NT2/D1 (cell line): ENCODE results near the gene TTBK2.

Experiments
- DNase-seq: peaks from one replicate; pipeline ENCODE4 v3.0.0-alpha.2; 2011; ENCODE audit warnings: low read depth, low spot score
- H3K27me3 ChIP-seq: 2 replicates; pipeline ENCODE4 v1.6.0; 2011; ENCODE audit warnings: mild to moderate bottlenecking; ENCODE audit not compliant: insufficient read length, insufficient read depth
- H3K36me3 ChIP-seq: 2 replicates; pipeline ENCODE4 v1.6.1; 2011; ENCODE audit warnings: mild to moderate bottlenecking, low read length, mixed read lengths; ENCODE audit not compliant: insufficient read depth, insufficient read length
- H3K4me1 ChIP-seq: 2 replicates; pipeline ENCODE4 v1.5.1; 2011; ENCODE audit not compliant: insufficient read depth, insufficient read length
- H3K4me3 ChIP-seq: 2 replicates; pipeline ENCODE4 v1.5.1; 2011; ENCODE audit warnings: low read depth; ENCODE audit not compliant: insufficient read length
- H3K9ac ChIP-seq: 2 replicates; pipeline ENCODE4 v1.6.0; 2011; ENCODE audit warnings: low read depth; ENCODE audit not compliant: insufficient read length
- H3K9me3 ChIP-seq: 2 replicates; pipeline ENCODE4 v1.5.1; 2011; ENCODE audit warnings: mild to moderate bottlenecking, low read length; ENCODE audit not compliant: insufficient read depth
- SUZ12 ChIP-seq: IDR thresholded peaks from 2 replicates; pipeline ENCODE4 v1.6.1; 2011; ENCODE audit not compliant: insufficient read length, insufficient read depth; ENCODE audit errors: extremely low read depth
- YY1 ChIP-seq: IDR thresholded peaks from 2 replicates; pipeline ENCODE4 v1.6.1; 2011; ENCODE audit not compliant: insufficient read length, insufficient read depth
- ZNF274 ChIP-seq: IDR thresholded peaks from 2 replicates; pipeline ENCODE4 v1.6.1; 2011; ENCODE audit warnings: mild to moderate bottlenecking, low read depth, low read length

TTBK2 gene

GRCh38 chr15:42731461-42731860 lies 189.1 kb downstream of the TTBK2 start:
- Histone ChIP-seq H3K4me3 (no peak overlapping the region), H3K9me3 (no peaks in the 10 kb centered on the region), H3K27me3 (no peaks in the 10 kb centered on the region), H3K9ac (no peak overlapping the region), H3K36me3 (peaks cover 86% of the 10 kb centered on the region), H3K4me1 (peaks cover 11% of the 10 kb centered on the region)
- TF ChIP-seq ZNF274 (no peak), YY1 (no peak), SUZ12 (no peak)
- DNase-seq = no peak

- TF ChIP-seq ZNF274 (no peak), YY1 (no peak), SUZ12 (no peak)
- DNase-seq = no peak
- H3K9ac ChIP-seq = no peak overlapping the region
- no peaks in the 10 kb centered on the region for H3K9me3 ChIP-seq
- H3K4me3 ChIP-seq = no peak overlapping the region
- peaks cover 90% of the 10 kb centered on the region for H3K36me3 ChIP-seq
- H3K4me1 ChIP-seq = peaks cover 11% of the 10 kb centered on the region
- no peaks in the 10 kb centered on the region for H3K27me3 ChIP-seq
Measured at GRCh38 chr15:42730536-42730935, 190.0 kb downstream of the TTBK2 start.

GRCh38 chr15:42730135-42730534 lies 190.4 kb downstream of the TTBK2 start:
- TF ChIP-seq YY1 = no peak
- TF ChIP-seq SUZ12 = no peak
- no peak for TF ChIP-seq ZNF274
- Histone ChIP-seq H3K27me3 (no peaks in the 10 kb centered on the region), H3K4me3 (no peak overlapping the region), H3K4me1 (peaks cover 11% of the 10 kb centered on the region), H3K9ac (no peak overlapping the region), H3K36me3 (peaks cover 90% of the 10 kb centered on the region), H3K9me3 (no peaks in the 10 kb centered on the region)
- no peak for DNase-seq

- Histone ChIP-seq H3K4me3 (no peak overlapping the region), H3K36me3 (peaks cover 90% of the 10 kb centered on the region), H3K9ac (no peak overlapping the region), H3K9me3 (no peaks in the 10 kb centered on the region), H3K4me1 (peaks cover 11% of the 10 kb centered on the region), H3K27me3 (no peaks in the 10 kb centered on the region)
- TF ChIP-seq YY1 = no peak
- no peak for TF ChIP-seq SUZ12
- no peak for TF ChIP-seq ZNF274
- no peak for DNase-seq
Measured at GRCh38 chr15:42729409-42729808, 191.2 kb downstream of the TTBK2 start.

- H3K27me3 ChIP-seq = no peaks in the 10 kb centered on the region
- peaks cover 11% of the 10 kb centered on the region for H3K4me1 ChIP-seq
- TF ChIP-seq ZNF274 (no peak), SUZ12 (no peak)
- H3K9ac ChIP-seq = peak overlapping the region; percentile 17
- no peaks in the 10 kb centered on the region for H3K9me3 ChIP-seq
- H3K4me3 ChIP-seq = no peak overlapping the region
- DNase-seq = no peak
- H3K36me3 ChIP-seq = peaks cover 90% of the 10 kb centered on the region
Measured at GRCh38 chr15:42728972-42729371, 191.6 kb downstream of the TTBK2 start.

- H3K36me3 ChIP-seq = peaks cover 89% of the 10 kb centered on the region
- H3K4me1 ChIP-seq = peaks cover 11% of the 10 kb centered on the region
- no peaks in the 10 kb centered on the region for H3K9me3 ChIP-seq
- H3K9ac ChIP-seq = peak overlapping the region; percentile 17
- no peaks in the 10 kb centered on the region for H3K27me3 ChIP-seq
- TF ChIP-seq YY1 = no peak
- no peak for TF ChIP-seq SUZ12
- TF ChIP-seq ZNF274 = no peak
- H3K4me3 ChIP-seq = no peak overlapping the region
- DNase-seq = no peak
Measured at GRCh38 chr15:42728560-42728959, 192.0 kb downstream of the TTBK2 start.

- Histone ChIP-seq H3K27me3 (no peaks in the 10 kb centered on the region), H3K9me3 (no peaks in the 10 kb centered on the region), H3K9ac (peak overlapping the region; percentile 42), H3K36me3 (peaks cover 91% of the 10 kb centered on the region), H3K4me1 (peaks cover 11% of the 10 kb centered on the region), H3K4me3 (no peak overlapping the region)
- DNase-seq = no peak
- no peak for TF ChIP-seq ZNF274
- no peak for TF ChIP-seq YY1
- TF ChIP-seq SUZ12 = no peak
Measured at GRCh38 chr15:42727750-42728381, 192.7 kb downstream of the TTBK2 start.
